Measurements from ENCODE around the gene EFCAB10. TPM values are rescaled to one million over a fixed set of nuclear protein-coding genes. Genes with fewer than 3 reads are reported as not detected.

EFCAB10 gene
- not detected in 2 replicates for total RNA-seq

GRCh38 chr7:105581066-105581811 is at the start of gene EFCAB10:
TSS of gene EFCAB10 (minus strand) at chr7:105581493. CDS start at chr7:105581463, 30 bp downstream.
- Mint-ChIP-seq H3K27ac (no peak within 1 kb of the TSS), H3K4me3 (peak within 1 kb of the TSS; percentile 74), H3K9me3 (peaks cover 8% of the 10 kb centered on the region), H3K36me3 (ENCODE audit: low read depth) (no peaks in the 10 kb centered on the region), H3K4me1 (peaks cover 8% of the 10 kb centered on the region), H3K27me3 (peaks cover 10% of the 10 kb centered on the region)
- peak; percentile 66 for ATAC-seq (ENCODE audit: low read depth)
- intact Hi-C loops (cut with micrococcal nuclease) = no loop called here
- ChIA-PET POLR2A (no interaction called here), CTCF (no interaction called here)
- no peak for DNase-seq
- TF ChIP-seq CTCF (IDR thresholded peaks at IDR 0.05) = no peak

- DNase-seq (no peak), ATAC-seq (ENCODE audit: low read depth) (no peak)
- H3K4me3 Mint-ChIP-seq = no peak overlapping the region
- no peaks in the 10 kb centered on the region for H3K4me1 Mint-ChIP-seq
- no peak overlapping the region for H3K27ac Mint-ChIP-seq
- peaks cover 9% of the 10 kb centered on the region for H3K9me3 Mint-ChIP-seq
- ChIA-PET CTCF (no interaction called here), POLR2A (no interaction called here)
- peaks cover 69% of the 10 kb centered on the region for H3K36me3 Mint-ChIP-seq (ENCODE audit: low read depth)
- intact Hi-C loops (cut with micrococcal nuclease) = no loop called here
- TF ChIP-seq CTCF (IDR thresholded peaks at IDR 0.05) = no peak
- H3K27me3 Mint-ChIP-seq = no peaks in the 10 kb centered on the region
Measured at GRCh38 chr7:105625986-105626385, 44.7 kb upstream of the EFCAB10 start.

GRCh38 chr7:105623906-105624305 is 42.6 kb upstream of the EFCAB10 start:
- no peak overlapping the region for H3K27ac Mint-ChIP-seq
- no peaks in the 10 kb centered on the region for H3K27me3 Mint-ChIP-seq
- H3K36me3 Mint-ChIP-seq (ENCODE audit: low read depth) = peaks cover 66% of the 10 kb centered on the region
- peaks cover 9% of the 10 kb centered on the region for H3K9me3 Mint-ChIP-seq
- CTCF ChIA-PET = no interaction called here
- no peak for TF ChIP-seq CTCF (IDR thresholded peaks at IDR 0.05)
- POLR2A ChIA-PET = no interaction called here
- ATAC-seq (ENCODE audit: low read depth) (no peak), DNase-seq (no peak)
- no peak overlapping the region for H3K4me3 Mint-ChIP-seq
- H3K4me1 Mint-ChIP-seq = no peaks in the 10 kb centered on the region
- intact Hi-C loops (cut with micrococcal nuclease) = no loop called here

- no peak overlapping the region for H3K27ac Mint-ChIP-seq
- H3K9me3 Mint-ChIP-seq = peaks cover 9% of the 10 kb centered on the region
- ATAC-seq (ENCODE audit: low read depth) (no peak), DNase-seq (no peak)
- peaks cover 69% of the 10 kb centered on the region for H3K36me3 Mint-ChIP-seq (ENCODE audit: low read depth)
- ChIA-PET POLR2A (no interaction called here), CTCF (no interaction called here)
- H3K4me3 Mint-ChIP-seq = no peak overlapping the region
- TF ChIP-seq CTCF (IDR thresholded peaks at IDR 0.05) = no peak
- no peaks in the 10 kb centered on the region for H3K27me3 Mint-ChIP-seq
- no peaks in the 10 kb centered on the region for H3K4me1 Mint-ChIP-seq
- intact Hi-C loops (cut with micrococcal nuclease) = no loop called here
Measured at GRCh38 chr7:105623378-105623777, 42.1 kb upstream of the EFCAB10 start.

- intact Hi-C loops (cut with micrococcal nuclease) = no loop called here
- no peak overlapping the region for H3K4me3 Mint-ChIP-seq
- no peak for DNase-seq
- CTCF ChIA-PET = no interaction called here
- H3K36me3 Mint-ChIP-seq (ENCODE audit: low read depth) = peaks cover 75% of the 10 kb centered on the region
- TF ChIP-seq CTCF (IDR thresholded peaks at IDR 0.05) = no peak
- H3K4me1 Mint-ChIP-seq = no peaks in the 10 kb centered on the region
- no peaks in the 10 kb centered on the region for H3K27me3 Mint-ChIP-seq
- H3K27ac Mint-ChIP-seq = no peak overlapping the region
- ATAC-seq (ENCODE audit: low read depth) = no peak
- POLR2A ChIA-PET = no interaction called here
- peaks cover 9% of the 10 kb centered on the region for H3K9me3 Mint-ChIP-seq
Measured at GRCh38 chr7:105622106-105622731, 40.9 kb upstream of the EFCAB10 start.

Measured in activated B cell treated with CpG ODN at 0.5 μM for 24 hours (primary cell).